WTC11 (cell line): ENCODE results near the gene SALL1. TPM values are rescaled to one million over a fixed set of nuclear protein-coding genes. Genes with fewer than 3 reads are reported as not detected.

Source experiments
- ATAC-seq: fragments of 200-7000 bp; cut with Tn5 transposase; 2 replicates; pipeline ENCODE4 v1.10.0; 2021; ENCODE audit warnings: mild to moderate bottlenecking, moderate library complexity
- CTCF ChIA-PET: fragments of 300-600 bp; sonication (Branson Sonifier 250); formaldehyde crosslinking; loops from one replicate; lab custom pipeline; 2021; ENCODE audit warnings: antibody characterized with exemption; lab: Charles Lee
- POLR2A ChIA-PET: fragments of 350-600 bp; sonication (Branson Sonifier 250); formaldehyde crosslinking; loops from one replicate; lab custom pipeline; 2021; ENCODE audit warnings: antibody characterized with exemption; lab: Charles Lee
- DNase-seq: peaks from one replicate; pipeline ENCODE4 v3.0.0; 2021; ENCODE audit warnings: low spot score
- H3K27ac Mint-ChIP-seq: 2 replicates; pipeline ENCODE4 v1.8.0; 2021; ENCODE audit warnings: mixed read lengths
- H3K27me3 Mint-ChIP-seq: 2 replicates; pipeline ENCODE4 v1.8.0; 2021; ENCODE audit warnings: low read depth, mild to moderate bottlenecking, moderate library complexity, mixed read lengths
- H3K36me3 Mint-ChIP-seq: 2 replicates; pipeline ENCODE4 v1.8.0; 2021; ENCODE audit warnings: mixed read lengths
- H3K4me1 Mint-ChIP-seq: 2 replicates; pipeline ENCODE4 v1.8.0; 2022; ENCODE audit warnings: mixed read lengths
- H3K4me3 Mint-ChIP-seq: 2 replicates; pipeline ENCODE4 v1.8.0; 2021; ENCODE audit warnings: mild to moderate bottlenecking, moderate library complexity, mixed read lengths
- H3K9me3 Mint-ChIP-seq: 2 replicates; pipeline ENCODE4 v1.8.0; 2021; ENCODE audit warnings: mixed read lengths
- ELF4 ChIP-seq: sonication (generic); formaldehyde crosslinking; IDR thresholded peaks from 2 replicates; pipeline ENCODE4 v1.8.1; 2022; ENCODE audit warnings: low read depth, mild to moderate bottlenecking, moderate library complexity, missing genetic modification reagents
- ETV6 ChIP-seq: sonication (generic); formaldehyde crosslinking; IDR thresholded peaks from 2 replicates; pipeline ENCODE4 v1.8.1; 2022; ENCODE audit warnings: mild to moderate bottlenecking, missing genetic modification reagents
- FOXJ3 ChIP-seq: sonication (generic); formaldehyde crosslinking; IDR thresholded peaks from 2 replicates; pipeline ENCODE4 v1.9.0; 2021; ENCODE audit warnings: missing genetic modification reagents, mild to moderate bottlenecking, borderline replicate concordance
- FOXP1 ChIP-seq: sonication (generic); formaldehyde crosslinking; IDR thresholded peaks from 2 replicates; pipeline ENCODE4 v1.8.0; 2022; ENCODE audit warnings: missing genetic modification reagents, mild to moderate bottlenecking, moderate library complexity, borderline replicate concordance
- GABPB1 ChIP-seq: sonication (generic); formaldehyde crosslinking; IDR thresholded peaks from 2 replicates; pipeline ENCODE4 v1.8.1; 2023; ENCODE audit warnings: mild to moderate bottlenecking, missing genetic modification reagents
- GRHL2 ChIP-seq: fragments of 250-450 bp; sonication (Bioruptor Pico); IDR thresholded peaks from 2 replicates; pipeline ENCODE4 v1.8.0; 2022; ENCODE audit warnings: mild to moderate bottlenecking, moderate library complexity; ENCODE audit not compliant: insufficient replicate concordance, severe bottlenecking
- GTF2I ChIP-seq: fragments of 250-450 bp; sonication (Bioruptor Pico); conservative IDR thresholded peaks from 2 replicates; pipeline ENCODE4 v1.4.0; 2021; ENCODE audit warnings: mild to moderate bottlenecking
- JUN ChIP-seq: sonication (generic); formaldehyde crosslinking; IDR thresholded peaks from 2 replicates; pipeline ENCODE4 v1.8.0; 2023; ENCODE audit warnings: mild to moderate bottlenecking, missing genetic modification reagents
- MYBL2 ChIP-seq: sonication (generic); formaldehyde crosslinking; IDR thresholded peaks from 2 replicates; pipeline ENCODE4 v1.8.1; 2023; ENCODE audit warnings: mild to moderate bottlenecking, moderate library complexity, missing genetic modification reagents
- OVOL2 ChIP-seq: fragments of 250-450 bp; sonication (Bioruptor Pico); IDR thresholded peaks from 2 replicates; pipeline ENCODE4 v1.9.0; 2021; ENCODE audit warnings: mild to moderate bottlenecking, borderline replicate concordance
- SMAD3 ChIP-seq: sonication (generic); formaldehyde crosslinking; IDR thresholded peaks from 2 replicates; pipeline ENCODE4 v1.8.0; 2022; ENCODE audit warnings: missing genetic modification reagents, mild to moderate bottlenecking, borderline replicate concordance
- SOX15 ChIP-seq: fragments of 250-450 bp; sonication (Bioruptor Pico); IDR thresholded peaks from 2 replicates; pipeline ENCODE4 v1.9.0; 2021; ENCODE audit warnings: mild to moderate bottlenecking
- SP1 ChIP-seq: sonication (generic); formaldehyde crosslinking; conservative IDR thresholded peaks from 2 replicates; pipeline ENCODE4 v1.8.1; 2022; ENCODE audit warnings: missing genetic modification reagents
- ZBTB43 ChIP-seq: sonication (generic); formaldehyde crosslinking; IDR thresholded peaks from 2 replicates; pipeline ENCODE4 v1.8.1; 2023; ENCODE audit warnings: mild to moderate bottlenecking, missing genetic modification reagents
- ZNF219 ChIP-seq: sonication (generic); formaldehyde crosslinking; IDR thresholded peaks from 2 replicates; pipeline ENCODE4 v1.8.0; 2023; ENCODE audit warnings: missing genetic modification reagents, mild to moderate bottlenecking, borderline replicate concordance
- total RNA-seq: library from RNA; stranded (reverse); gene quantifications from 3 replicates; pipeline ENCODE4 v1.2.3, GENCODE V29; 2021
- TF ChIP-seq, protein P1 (sequence below): sonication (generic); formaldehyde crosslinking; IDR thresholded peaks from 2 replicates; pipeline ENCODE4 v1.8.1; 2022; ENCODE audit warnings: mild to moderate bottlenecking, missing genetic modification reagents, moderate library complexity, borderline replicate concordance
- TF ChIP-seq, protein P2 (sequence below): fragments of 250-450 bp; sonication (Bioruptor Pico); IDR thresholded peaks from 2 replicates; pipeline ENCODE4 v1.9.0; 2021; ENCODE audit warnings: mild to moderate bottlenecking

The SALL1 gene
- total RNA-seq, 1 experiment from 2014 or later: 63.9 TPM

DNA sequence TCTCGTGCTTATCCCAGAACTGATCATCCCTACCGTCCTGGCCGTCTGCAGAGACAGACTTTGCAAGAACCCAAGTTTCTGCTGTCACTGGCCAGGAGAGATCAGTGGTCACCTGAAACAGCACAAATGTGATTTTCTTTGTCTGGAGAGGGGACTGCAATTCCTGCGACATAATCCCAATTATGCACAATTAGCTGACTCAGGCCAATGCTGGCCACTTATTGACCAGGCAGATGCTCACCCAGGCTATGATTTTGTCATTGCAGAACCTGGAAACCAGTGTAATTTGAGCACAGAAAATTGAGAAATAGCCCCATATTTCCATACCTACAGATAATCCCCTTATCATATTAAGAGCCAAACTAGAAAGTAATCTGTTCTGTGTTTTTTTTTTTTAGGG lies 34.7 kb downstream of the SALL1 start:
- TF ChIP-seq SMAD3 (CRISPR knock-in tag) (no peak), FOXP1 (CRISPR knock-in tag) (no peak), ZBTB43 (no peak), ELF4 (no peak), JUN (CRISPR knock-in tag) (no peak), SOX15 (CRISPR knock-in tag) (no peak), GABPB1 (CRISPR knock-in tag) (no peak)
- TF ChIP-seq, protein P1, sequence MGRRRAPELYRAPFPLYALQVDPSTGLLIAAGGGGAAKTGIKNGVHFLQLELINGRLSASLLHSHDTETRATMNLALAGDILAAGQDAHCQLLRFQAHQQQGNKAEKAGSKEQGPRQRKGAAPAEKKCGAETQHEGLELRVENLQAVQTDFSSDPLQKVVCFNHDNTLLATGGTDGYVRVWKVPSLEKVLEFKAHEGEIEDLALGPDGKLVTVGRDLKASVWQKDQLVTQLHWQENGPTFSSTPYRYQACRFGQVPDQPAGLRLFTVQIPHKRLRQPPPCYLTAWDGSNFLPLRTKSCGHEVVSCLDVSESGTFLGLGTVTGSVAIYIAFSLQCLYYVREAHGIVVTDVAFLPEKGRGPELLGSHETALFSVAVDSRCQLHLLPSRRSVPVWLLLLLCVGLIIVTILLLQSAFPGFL (CRISPR knock-in tag): no peak
- no peak overlapping the region; the same call in 1 of the 2 replicates for H3K27ac Mint-ChIP-seq
- H3K4me3 Mint-ChIP-seq: no peak overlapping the region
- no peaks in the 10 kb centered on the region for H3K36me3 Mint-ChIP-seq
- peaks cover 61% of the 10 kb centered on the region for H3K4me1 Mint-ChIP-seq
- CTCF ChIA-PET: no interaction called here
- H3K9me3 Mint-ChIP-seq: no peaks in the 10 kb centered on the region
- no peak for DNase-seq
- peaks cover 30% of the 10 kb centered on the region for H3K27me3 Mint-ChIP-seq
- POLR2A ChIA-PET: interaction anchor here (0.5 kb wide), 1 partner anchor 43 kb away, joined by 3 read pairs; no protein-coding TSS in a partner anchor
- no peak for ATAC-seq

- DNase-seq (no peak), ATAC-seq (peak; percentile 66)
- Mint-ChIP-seq H3K27me3 (peaks cover 39% of the 10 kb centered on the region), H3K27ac (no peak overlapping the region), H3K36me3 (peaks cover under 1% of the 10 kb centered on the region; the same call in 1 of the 2 replicates), H3K4me3 (peak overlapping the region; percentile 59), H3K9me3 (peaks cover 2% of the 10 kb centered on the region), H3K4me1 (peaks cover 60% of the 10 kb centered on the region)
- no peak for TF ChIP-seq ZNF219
- TF ChIP-seq GABPB1 (CRISPR knock-in tag): no peak
- no peak for TF ChIP-seq JUN (CRISPR knock-in tag)
- no peak for TF ChIP-seq OVOL2
- no peak for TF ChIP-seq GRHL2 (CRISPR knock-in tag)
- TF ChIP-seq MYBL2: no peak
- CTCF ChIA-PET: interaction anchor here (0.6 to 2.3 kb wide), 7 partner anchors 8 to 308 kb away, joined by 3 to 6 read pairs (median 4); no protein-coding TSS in a partner anchor
- POLR2A ChIA-PET: no interaction called here
Observed at GRCh38 chr16:51114382-51114781, 36.7 kb downstream of the SALL1 start.

GRCh38 chr16:51113236-51114125 lies 37.6 kb downstream of the SALL1 start:
- Mint-ChIP-seq H3K9me3 (peaks cover 8% of the 10 kb centered on the region), H3K27ac (no peak overlapping the region), H3K27me3 (peaks cover 46% of the 10 kb centered on the region), H3K36me3 (peaks cover 3% of the 10 kb centered on the region; the same call in 1 of the 2 replicates), H3K4me1 (peaks cover 55% of the 10 kb centered on the region), H3K4me3 (peak overlapping the region; percentile 64)
- ChIA-PET CTCF (interaction anchor here (0.8 to 2.3 kb wide), 6 partner anchors 9 to 307 kb away, joined by 4 to 6 read pairs (median 4); no protein-coding TSS in a partner anchor), POLR2A (no interaction called here)
- ATAC-seq: no peak; the same call in 1 of the 2 replicates
- peak; percentile 49 for DNase-seq
- TF ChIP-seq JUN (CRISPR knock-in tag) (no peak), SP1 (CRISPR knock-in tag) (no peak), ETV6 (CRISPR knock-in tag) (no peak), GABPB1 (CRISPR knock-in tag) (no peak), GTF2I (CRISPR knock-in tag) (no peak), FOXJ3 (CRISPR knock-in tag) (no peak)
- TF ChIP-seq, protein P2, sequence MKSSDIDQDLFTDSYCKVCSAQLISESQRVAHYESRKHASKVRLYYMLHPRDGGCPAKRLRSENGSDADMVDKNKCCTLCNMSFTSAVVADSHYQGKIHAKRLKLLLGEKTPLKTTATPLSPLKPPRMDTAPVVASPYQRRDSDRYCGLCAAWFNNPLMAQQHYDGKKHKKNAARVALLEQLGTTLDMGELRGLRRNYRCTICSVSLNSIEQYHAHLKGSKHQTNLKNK: no peak
